K562 (cell line): ENCODE results near the gene TMEM114. TPM values are rescaled to one million over a fixed set of nuclear protein-coding genes. Genes with fewer than 3 reads are reported as not detected.

Experiments
- AFF4 ChIP-seq: sonication (generic); formaldehyde crosslinking; IDR thresholded peaks from 2 replicates; pipeline ENCODE4 v1.8.0; 2023; ENCODE audit warnings: mild to moderate bottlenecking, missing genetic modification reagents
- BHLHE40 ChIP-seq: IDR thresholded peaks from 2 replicates; pipeline ENCODE4 v1.6.1; 2011; ENCODE audit warnings: low read length, improper control_type of control experiment
- BRD9 ChIP-seq: fragments of 450-650 bp; IDR thresholded peaks from 2 replicates; pipeline ENCODE4 v1.6.1; 2018; ENCODE audit warnings: low read depth; ENCODE audit not compliant: partially characterized antibody
- CREB1 ChIP-seq, 2 experiments: sonication (generic) in 1 of 2; formaldehyde crosslinking in 1 of 2; IDR thresholded peaks; 2 replicates each; pipeline versions ENCODE4 v1.6.1 to v1.8.0; 2012 to 2022; ENCODE audit warnings: inconsistent platforms in 1 of 2, mild to moderate bottlenecking in 1 of 2, missing genetic modification reagents in 1 of 2, moderate library complexity in 1 of 2
- CREM ChIP-seq: IDR thresholded peaks from 2 replicates; pipeline ENCODE4 v1.6.1; 2014; ENCODE audit warnings: antibody characterized with exemption, low read depth
- DDX20 ChIP-seq: fragments of 450-650 bp; IDR thresholded peaks from 2 replicates; pipeline ENCODE4 v1.6.1; 2016; ENCODE audit warnings: missing genetic modification characterization, low read depth, mild to moderate bottlenecking, missing compliant biosample characterization, moderate library complexity
- HIVEP1 ChIP-seq: fragments of 250-450 bp; sonication (Bioruptor Pico); IDR thresholded peaks from 2 replicates; pipeline ENCODE4 v1.4.0; 2020; ENCODE audit warnings: mild to moderate bottlenecking
- NR2F6 ChIP-seq: fragments of 450-650 bp; formaldehyde crosslinking; IDR thresholded peaks from 2 replicates; pipeline ENCODE4 v1.4.0; 2020; ENCODE audit warnings: mild to moderate bottlenecking
- NR4A1 ChIP-seq, 2 experiments: fragments of 250-450 bp in 1 of 2; fragments of 450-650 bp in 1 of 2; sonication (Bioruptor Pico) in 1 of 2; IDR thresholded peaks; 2 replicates each; pipeline versions ENCODE4 v1.4.0 to v1.6.1; 2016 to 2020; ENCODE audit warnings: mild to moderate bottlenecking in 2 of 2, missing compliant biosample characterization in 1 of 2, missing genetic modification characterization in 1 of 2, moderate library complexity in 1 of 2
- PHB2 ChIP-seq: fragments of 450-650 bp; IDR thresholded peaks from 2 replicates; pipeline ENCODE4 v1.6.1; 2017; ENCODE audit warnings: low read depth
- PML ChIP-seq: IDR thresholded peaks from 2 replicates; pipeline ENCODE4 v1.6.1; 2012; ENCODE audit warnings: low read length, inconsistent platforms
- PTRF ChIP-seq: fragments of 450-650 bp; IDR thresholded peaks from 2 replicates; pipeline ENCODE4 v1.6.1; 2016; ENCODE audit warnings: mild to moderate bottlenecking, missing genetic modification characterization, missing compliant biosample characterization
- PYGO2 ChIP-seq: fragments of 450-650 bp; IDR thresholded peaks from 2 replicates; pipeline ENCODE4 v1.6.1; 2016; ENCODE audit warnings: mild to moderate bottlenecking, missing genetic modification characterization, moderate library complexity, missing compliant biosample characterization
- RCOR1 ChIP-seq, 2 experiments: IDR thresholded peaks; 2 replicates each; pipeline ENCODE4 v1.6.1; 2012; ENCODE audit warnings: low read depth in 2 of 2, low read length in 2 of 2, borderline replicate concordance in 1 of 2, improper control_type of control experiment in 1 of 2
- SAFB ChIP-seq: fragments of 200-400 bp; formaldehyde crosslinking; IDR thresholded peaks from 2 replicates; pipeline ENCODE4 v1.6.1; 2017; ENCODE audit warnings: low read depth, low read length, borderline replicate concordance
- SMARCE1 ChIP-seq: fragments of 450-650 bp; IDR thresholded peaks from 2 replicates; pipeline ENCODE4 v1.7.1; 2016; ENCODE audit warnings: mild to moderate bottlenecking
- TBL1XR1 ChIP-seq, 2 experiments: IDR thresholded peaks; 2 replicates each; pipeline ENCODE4 v1.6.1; 2012; ENCODE audit warnings: improper control_type of control experiment in 2 of 2, low read length in 2 of 2, mild to moderate bottlenecking in 1 of 2
- ZNF316 ChIP-seq: fragments of 450-650 bp; IDR thresholded peaks from 2 replicates; pipeline ENCODE4 v1.6.1; 2016
- ZNF41 ChIP-seq: fragments of 250-450 bp; sonication (Bioruptor Pico); conservative IDR thresholded peaks from 2 replicates; pipeline ENCODE4 v1.4.0; 2020; ENCODE audit warnings: mild to moderate bottlenecking
- ZNF512 ChIP-seq: IDR thresholded peaks from 2 replicates; pipeline ENCODE4 v1.6.1; 2016; ENCODE audit warnings: missing genetic modification characterization, missing compliant biosample characterization
- ZNF551 ChIP-seq: fragments of 250-450 bp; sonication (Bioruptor Pico); IDR thresholded peaks from 2 replicates; pipeline ENCODE4 v1.5.0; 2021; ENCODE audit warnings: mild to moderate bottlenecking, moderate library complexity
- ZNF584 ChIP-seq: fragments of 200-800 bp; sonication (Bioruptor generic); IDR thresholded peaks from 2 replicates; pipeline ENCODE4 v1.6.1; 2016; ENCODE audit warnings: low read depth, mild to moderate bottlenecking, missing genetic modification characterization, missing compliant biosample characterization
- polyA plus RNA-seq, 8 experiments: library from polyadenylated mRNA; depleted of rRNA in 4 of 8; stranded (reverse) in 5 of 8; unstranded in 3 of 8; fragments of >200 nt; fragmentation: Nextera tagmentation in 2 of 8; fragmentation: Illumina TruSeq in 1 of 8; extraction: Ambion mirVana in 2 of 8; extraction: Trizol in 1 of 8; gene quantifications; 2 replicates each; pipeline versions ENCODE4 v1.2.1 to v1.2.3, GENCODE V29; 2011 to 2014; ENCODE audit warnings: inconsistent platforms in 1 of 8, missing spikeins in 1 of 8
- total RNA-seq, 7 experiments: library from RNA; depleted of rRNA in 6 of 7; stranded (reverse); fragments of >200 nt in 6 of 7; fragmentation: Illumina TruSeq in 2 of 7; extraction: Trizol in 2 of 7; gene quantifications; 2 replicates each; pipeline versions ENCODE4 v1.2.1 to v1.2.3, GENCODE V29; 2011 to 2021; ENCODE audit warnings: low replicate concordance in 1 of 7
- TF ChIP-seq, protein P1 (sequence below): fragments of 250-450 bp; sonication (Bioruptor Pico); IDR thresholded peaks from 2 replicates; pipeline ENCODE4 v1.4.0; 2020; ENCODE audit warnings: mild to moderate bottlenecking, moderate library complexity

The TMEM114 gene
- total and polyA plus RNA-seq, 9 of the 15 experiments (the other 6 are each of a cell fraction or from before 2014, with no cell fraction given), result not detected

GRCh38 chr16:8594149-8594666 lies 3.9 kb upstream of the TMEM114 start (continued):
- TF ChIP-seq PTRF (tag), result no peak
- no peak for TF ChIP-seq ZNF316
- no peak for TF ChIP-seq BRD9
- peak; percentile 46 to 95; a peak in 3 of 4 replicates for TF ChIP-seq RCOR1 (IDR thresholded peaks at IDR 0.05; ENCODE audit: borderline replicate concordance in 1 of 2, low read depth in 2 of 2, low read length in 2 of 2)
- TF ChIP-seq HIVEP1 (CRISPR knock-in tag), result no peak
- TF ChIP-seq TBL1XR1 (IDR thresholded peaks at IDR 0.05; ENCODE audit: low read length in 2 of 2), result peak in 1 of 2 experiments; percentile 72; a peak in 1 of 4 replicates
- TF ChIP-seq, protein P1, sequence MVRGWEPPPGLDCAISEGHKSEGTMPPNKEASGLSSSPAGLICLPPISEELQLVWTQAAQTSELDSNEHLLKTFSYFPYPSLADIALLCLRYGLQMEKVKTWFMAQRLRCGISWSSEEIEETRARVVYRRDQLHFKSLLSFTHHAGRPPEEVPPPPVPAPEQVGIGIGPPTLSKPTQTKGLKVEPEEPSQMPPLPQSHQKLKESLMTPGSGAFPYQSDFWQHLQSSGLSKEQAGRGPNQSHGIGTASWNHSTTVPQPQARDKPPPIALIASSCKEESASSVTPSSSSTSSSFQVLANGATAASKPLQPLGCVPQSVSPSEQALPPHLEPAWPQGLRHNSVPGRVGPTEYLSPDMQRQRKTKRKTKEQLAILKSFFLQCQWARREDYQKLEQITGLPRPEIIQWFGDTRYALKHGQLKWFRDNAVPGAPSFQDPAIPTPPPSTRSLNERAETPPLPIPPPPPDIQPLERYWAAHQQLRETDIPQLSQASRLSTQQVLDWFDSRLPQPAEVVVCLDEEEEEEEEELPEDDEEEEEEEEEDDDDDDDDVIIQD (CRISPR knock-in tag), result no peak
- peak; percentile 51; the same call in 1 of the 2 replicates for TF ChIP-seq BHLHE40
- 0 out of 2 replicates have a peak, but pooled peaks have one; percentile 44 for TF ChIP-seq ZNF584 (CRISPR knock-in tag)
- TF ChIP-seq AFF4 (CRISPR knock-in tag), result no peak
- TF ChIP-seq NR2F6 (CRISPR knock-in tag), result no peak
- TF ChIP-seq DDX20 (tag), result no peak
- TF ChIP-seq PML, result peak; percentile 96
- peak; percentile 61; the same call in 1 of the 2 replicates for TF ChIP-seq CREB1 (IDR thresholded peaks at IDR 0.05)
- TF ChIP-seq CREB1 (CRISPR knock-in tag; IDR thresholded peaks at IDR 0.05), result no peak
- TF ChIP-seq PHB2, result peak; percentile 91
- TF ChIP-seq SAFB, result no peak
- TF ChIP-seq ZNF551 (CRISPR knock-in tag), result no peak
- no peak for TF ChIP-seq ZNF512 (tag)
- TF ChIP-seq SMARCE1, result peak; percentile 72; the same call in 1 of the 2 replicates
- TF ChIP-seq PYGO2 (tag), result 0 out of 2 replicates have a peak, but pooled peaks have one; percentile 35
- no peak for TF ChIP-seq NR4A1 (CRISPR knock-in tag; IDR thresholded peaks at IDR 0.05)
- TF ChIP-seq NR4A1 (tag; IDR thresholded peaks at IDR 0.05), result peak; percentile 87
- no peak for TF ChIP-seq ZNF41
- peak; percentile 70 for TF ChIP-seq CREM
